Hypothalamus (tissue), 51 donors: Measurements from ENCODE around the gene OSBP2.

Experiments used
- DNase-seq, 51 donors: peaks; one replicate each; lab custom pipeline; 2025; lab: John Stamatoyannopoulos, UW

OSBP2 gene

GRCh38 chr22:30953206-30953605 lies 258.5 kb downstream of the OSBP2 start:
- DNase-seq: no peak

- DNase-seq: no peak
Measured at GRCh38 chr22:30955153-30955552, 260.5 kb downstream of the OSBP2 start.
